IPS-18a (cell line): Measurements from ENCODE around the gene PFKFB3.
"Not testable (repeated sequence)": the region's sequence is repeated elsewhere in the genome, so short reads cannot be mapped to it uniquely, and the experiment has no call there.

Experiments
- H3K27ac ChIP-seq: one replicate; pipeline ENCODE4 v1.5.1; 2013; ENCODE audit warnings: low read length
- H3K27me3 ChIP-seq: one replicate; pipeline ENCODE4 v1.6.1; 2013; ENCODE audit warnings: mild to moderate bottlenecking, low read length; ENCODE audit not compliant: control insufficient read depth, insufficient read depth
- H3K36me3 ChIP-seq: one replicate; pipeline ENCODE4 v1.6.1; 2013; ENCODE audit warnings: low read depth, low read length; ENCODE audit not compliant: control insufficient read depth
- H3K4me1 ChIP-seq: one replicate; pipeline ENCODE4 v1.6.1; 2013; ENCODE audit warnings: low read depth, low read length; ENCODE audit not compliant: control insufficient read depth
- H3K4me3 ChIP-seq: one replicate; pipeline ENCODE4 v1.5.1; 2013; ENCODE audit warnings: low read length
- H3K9ac ChIP-seq: one replicate; pipeline ENCODE4 v1.6.1; 2013; ENCODE audit warnings: mild to moderate bottlenecking, low read length, moderate library complexity
- H3K9me3 ChIP-seq: one replicate; pipeline ENCODE4 v1.6.1; 2013; ENCODE audit warnings: low read depth, low read length; ENCODE audit not compliant: control insufficient read depth

PFKFB3 gene

DNA sequence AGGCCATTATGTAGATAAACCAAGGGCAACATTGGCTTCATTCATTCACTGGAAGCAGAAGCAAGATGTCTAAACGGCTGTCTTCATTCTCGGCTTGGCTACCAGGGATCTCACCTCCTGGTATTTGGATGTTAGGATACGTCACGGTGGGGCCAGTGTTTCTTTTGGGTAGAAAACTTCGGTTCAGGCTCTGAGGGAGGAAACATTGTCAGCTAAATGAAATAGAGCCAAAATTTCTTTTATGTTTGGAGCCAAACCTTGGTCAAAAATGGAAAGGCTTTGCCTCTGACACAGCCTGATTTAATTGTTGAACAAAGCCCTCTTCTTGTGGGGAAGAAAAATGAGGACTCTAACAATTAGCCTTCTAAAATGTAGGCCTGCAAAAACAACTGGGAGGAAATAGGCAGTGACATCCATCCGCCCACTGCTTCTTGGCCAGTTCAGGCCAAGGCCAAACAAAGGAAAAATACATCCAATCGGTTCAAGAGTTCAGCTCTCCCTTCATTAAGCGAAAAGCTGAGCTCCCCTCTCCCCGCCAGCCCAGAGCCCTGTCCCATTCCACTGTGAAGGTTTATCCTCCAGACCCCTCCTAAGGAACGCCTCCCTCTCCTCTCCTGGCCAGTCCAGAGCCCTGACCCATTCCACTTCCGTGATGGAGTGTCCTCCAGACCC is 44.4 kb downstream of the PFKFB3 start:
- no peaks in the 10 kb centered on the region for H3K27me3 ChIP-seq
- no peak overlapping the region for H3K9ac ChIP-seq
- no peak overlapping the region for H3K4me3 ChIP-seq
- no peak overlapping the region for H3K27ac ChIP-seq
- H3K4me1 ChIP-seq: no peaks in the 10 kb centered on the region
- no peaks in the 10 kb centered on the region for H3K36me3 ChIP-seq
- H3K9me3 ChIP-seq: no peaks in the 10 kb centered on the region

DNA sequence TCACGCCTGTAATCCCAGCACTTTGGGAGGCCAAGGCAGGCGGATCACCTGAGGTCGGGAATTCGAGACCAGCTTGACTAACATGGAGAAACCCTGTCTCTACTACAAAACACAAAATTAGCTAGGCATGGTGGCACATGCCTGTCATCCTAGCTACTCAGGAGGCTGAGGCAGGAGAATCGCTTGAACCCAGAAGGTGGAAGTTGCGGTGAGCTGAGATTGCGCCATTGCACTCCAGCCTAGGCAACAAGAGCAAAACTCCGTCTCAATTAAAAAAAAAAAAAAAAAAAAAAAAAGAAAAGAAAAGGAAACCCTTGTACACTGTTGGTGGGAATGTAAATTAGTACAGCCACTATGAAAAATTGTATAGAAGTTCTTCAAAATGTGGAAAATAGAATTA is 46.2 kb downstream of the PFKFB3 start:
- H3K36me3 ChIP-seq, H3K27me3 ChIP-seq, H3K4me3 ChIP-seq, H3K9me3 ChIP-seq, H3K9ac ChIP-seq, H3K4me1 ChIP-seq, H3K27ac ChIP-seq: not testable (repeated sequence)

GRCh38 chr10:6249698-6250097 is 47.0 kb downstream of the PFKFB3 start:
- Histone ChIP-seq H3K9me3 (no peaks in the 10 kb centered on the region), H3K36me3 (no peaks in the 10 kb centered on the region), H3K27ac (no peak overlapping the region), H3K4me1 (no peaks in the 10 kb centered on the region), H3K4me3 (no peak overlapping the region), H3K27me3 (no peaks in the 10 kb centered on the region), H3K9ac (no peak overlapping the region)

GRCh38 chr10:6250745-6251144 is 48.0 kb downstream of the PFKFB3 start:
- Histone ChIP-seq H3K9ac (no peak overlapping the region), H3K9me3 (no peaks in the 10 kb centered on the region), H3K27ac (no peak overlapping the region), H3K4me1 (no peaks in the 10 kb centered on the region), H3K36me3 (no peaks in the 10 kb centered on the region), H3K4me3 (no peak overlapping the region), H3K27me3 (no peaks in the 10 kb centered on the region)

- no peaks in the 10 kb centered on the region for H3K9me3 ChIP-seq
- no peaks in the 10 kb centered on the region for H3K36me3 ChIP-seq
- H3K27ac ChIP-seq: no peak overlapping the region
- H3K4me3 ChIP-seq: no peak overlapping the region
- no peaks in the 10 kb centered on the region for H3K27me3 ChIP-seq
- no peaks in the 10 kb centered on the region for H3K4me1 ChIP-seq
- H3K9ac ChIP-seq: no peak overlapping the region
Measured at GRCh38 chr10:6254201-6254600, 51.5 kb downstream of the PFKFB3 start.

- Histone ChIP-seq H3K9ac (no peak overlapping the region), H3K27ac (no peak overlapping the region), H3K36me3 (no peaks in the 10 kb centered on the region), H3K4me3 (no peak overlapping the region), H3K27me3 (no peaks in the 10 kb centered on the region), H3K9me3 (no peaks in the 10 kb centered on the region), H3K4me1 (no peaks in the 10 kb centered on the region)
Measured at GRCh38 chr10:6255548-6256061, 52.9 kb downstream of the PFKFB3 start.

DNA sequence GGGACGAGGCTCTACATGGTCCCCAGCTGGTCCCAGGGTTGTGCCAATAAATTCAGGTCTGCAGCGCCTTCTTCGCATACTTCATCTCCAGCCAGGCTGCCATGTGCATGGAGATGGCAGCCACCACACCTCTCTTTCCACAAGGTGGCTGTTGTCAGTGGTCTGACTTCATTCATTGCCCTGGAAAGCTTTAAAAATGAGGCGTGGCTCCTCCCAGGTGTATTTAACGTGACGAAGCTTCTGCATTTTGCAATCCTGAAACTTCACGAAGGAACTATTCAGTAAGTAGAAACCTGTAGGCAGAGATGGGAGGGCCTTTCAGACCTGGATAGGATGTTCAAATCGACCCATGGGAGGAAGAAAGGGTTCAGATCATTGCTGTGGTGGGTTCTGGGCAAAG is 53.7 kb downstream of the PFKFB3 start:
- Histone ChIP-seq H3K36me3 (no peaks in the 10 kb centered on the region), H3K4me3 (no peak overlapping the region), H3K27me3 (no peaks in the 10 kb centered on the region), H3K27ac (no peak overlapping the region), H3K4me1 (no peaks in the 10 kb centered on the region), H3K9me3 (no peaks in the 10 kb centered on the region), H3K9ac (no peak overlapping the region)

DNA sequence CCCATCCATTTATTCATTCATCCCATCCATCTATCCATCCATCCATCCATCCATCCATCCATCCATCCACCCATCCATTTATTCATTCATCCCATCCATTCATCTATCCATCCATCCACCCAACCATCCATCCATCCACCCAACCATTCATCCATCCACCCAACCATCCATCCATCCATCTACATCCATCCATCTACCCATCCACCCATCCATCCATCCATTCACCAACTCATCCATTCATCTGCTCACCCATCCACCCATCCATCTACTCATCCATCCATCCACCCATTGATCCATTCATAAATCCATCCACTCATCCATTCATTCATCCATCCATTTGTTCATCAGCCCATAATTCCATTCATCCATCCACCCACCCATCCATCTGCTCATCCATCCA is 56.4 kb downstream of the PFKFB3 start:
- Histone ChIP-seq H3K4me3 (no peak overlapping the region), H3K27me3 (no peaks in the 10 kb centered on the region), H3K36me3 (no peaks in the 10 kb centered on the region), H3K9me3 (no peaks in the 10 kb centered on the region), H3K9ac (no peak overlapping the region), H3K4me1 (no peaks in the 10 kb centered on the region), H3K27ac (no peak overlapping the region)

DNA sequence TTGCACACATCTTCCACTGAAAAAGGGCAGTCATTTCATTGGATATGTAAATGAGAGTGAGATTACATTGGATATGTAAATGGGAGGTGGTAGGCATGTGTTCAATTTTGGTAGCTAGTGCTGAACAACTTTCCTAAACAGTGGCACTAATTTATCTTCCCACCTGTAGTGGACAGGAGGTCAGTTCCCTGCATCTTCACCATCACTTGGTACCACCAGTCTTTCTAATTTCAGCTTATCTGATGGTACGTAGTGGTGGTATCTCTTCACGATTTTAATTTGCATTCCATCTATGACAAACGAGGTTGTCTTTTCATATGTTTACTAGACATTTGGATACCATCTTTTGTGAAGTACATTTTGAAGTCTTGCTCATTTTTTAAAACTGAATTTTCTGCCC is 58.1 kb downstream of the PFKFB3 start:
- H3K27me3 ChIP-seq: no peaks in the 10 kb centered on the region
- H3K9ac ChIP-seq: no peak overlapping the region
- H3K27ac ChIP-seq: no peak overlapping the region
- H3K9me3 ChIP-seq: no peaks in the 10 kb centered on the region
- H3K36me3 ChIP-seq: no peaks in the 10 kb centered on the region
- H3K4me1 ChIP-seq: no peaks in the 10 kb centered on the region
- no peak overlapping the region for H3K4me3 ChIP-seq

DNA sequence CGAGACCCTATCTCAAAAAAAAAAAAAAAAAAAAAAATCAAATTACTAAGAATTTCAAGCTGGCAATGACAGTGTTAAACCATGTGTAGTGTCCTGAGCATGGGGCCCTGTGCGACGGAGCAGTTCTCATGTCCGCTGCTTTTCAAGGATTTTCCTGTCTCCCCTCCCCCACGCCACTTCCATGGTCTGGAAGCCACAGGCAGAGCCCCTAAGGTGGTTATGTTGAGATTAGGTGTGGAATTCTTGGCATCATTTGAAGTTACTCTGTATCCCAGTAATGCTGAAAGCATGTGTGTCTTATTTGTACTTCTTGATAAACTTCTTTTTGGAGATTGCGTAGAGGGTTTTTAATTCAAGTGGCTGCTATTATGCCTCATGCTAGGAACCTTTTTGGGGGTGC is 65.2 kb downstream of the PFKFB3 start:
- Histone ChIP-seq H3K36me3 (no peaks in the 10 kb centered on the region), H3K9me3 (no peaks in the 10 kb centered on the region), H3K4me3 (no peak overlapping the region), H3K9ac (no peak overlapping the region), H3K4me1 (no peaks in the 10 kb centered on the region), H3K27ac (no peak overlapping the region), H3K27me3 (no peaks in the 10 kb centered on the region)

DNA sequence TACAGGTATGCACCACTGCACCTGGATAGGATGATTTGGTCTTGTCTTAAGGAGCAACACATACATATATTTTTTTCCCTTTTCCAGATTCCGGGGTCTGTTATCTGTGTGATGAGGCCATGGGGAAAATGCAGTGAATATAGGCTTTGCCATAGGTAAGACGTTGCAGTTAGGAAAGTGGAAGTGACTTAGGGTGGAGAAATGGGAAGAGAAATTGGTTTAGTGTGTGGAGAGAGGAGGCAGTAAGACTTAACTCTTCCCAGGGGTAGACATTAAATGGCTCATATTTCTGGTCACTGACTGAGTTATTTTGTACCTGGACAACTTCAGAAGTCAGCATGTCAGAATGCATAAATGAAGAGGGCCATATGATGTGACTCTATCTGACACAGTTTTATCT is 66.7 kb downstream of the PFKFB3 start:
- Histone ChIP-seq H3K4me1 (no peaks in the 10 kb centered on the region), H3K9ac (no peak overlapping the region), H3K4me3 (no peak overlapping the region), H3K9me3 (no peaks in the 10 kb centered on the region), H3K27ac (no peak overlapping the region), H3K27me3 (no peaks in the 10 kb centered on the region), H3K36me3 (no peaks in the 10 kb centered on the region)
